Measurements from ENCODE around the gene UPK2.

The UPK2 gene

GRCh38 chr11:118998822-118999221 lies 42.7 kb downstream of the UPK2 start:
- Histone ChIP-seq H3K4me3 (peak overlapping the region; percentile 76 to 94 (median 83)), H3K4me2 (peak overlapping the region; percentile 90 to 99 (median 96)), H3K36me3 (peaks cover 40 to 55% (median 49%) of the 10 kb centered on the region in 11 experiments), H4K20me1 (no peaks in the 10 kb centered on the region; a peak in 1 of 22 replicates), H3K27me3 (no peaks in the 10 kb centered on the region), H3K9ac (peak overlapping the region; percentile 76 to 87 (median 84)), H3K9me3 (replicated peaks in 1 of 11) (peaks cover 0 to 7% (median 0%) of the 10 kb centered on the region in 11 experiments; a peak in 2 of 22 replicates), H3K27ac (peak overlapping the region in 7 of 11 experiments; percentile 72 to 82 (median 79); a peak in 11 of 22 replicates), H3K4me1 (peaks cover 25 to 36% (median 29%) of the 10 kb centered on the region in 10 experiments)
- no peak for TF ChIP-seq Cebpa-rat (IDR thresholded peaks at IDR 0.05)

GRCh38 chr11:119000906-119001305 lies 44.8 kb downstream of the UPK2 start:
- TF ChIP-seq Cebpa-rat (IDR thresholded peaks at IDR 0.05): no peak
- no peak overlapping the region for H3K4me3 ChIP-seq
- no peaks in the 10 kb centered on the region for H3K9me3 ChIP-seq (replicated peaks in 1 of 11)
- no peak overlapping the region for H3K27ac ChIP-seq
- H4K20me1 ChIP-seq: no peaks in the 10 kb centered on the region; a peak in 2 of 22 replicates
- H3K36me3 ChIP-seq: peaks cover 58 to 70% (median 67%) of the 10 kb centered on the region in 11 experiments
- no peaks in the 10 kb centered on the region for H3K27me3 ChIP-seq
- H3K4me1 ChIP-seq: peaks cover 25 to 33% (median 28%) of the 10 kb centered on the region in 10 experiments
- no peak overlapping the region; a peak in 2 of 22 replicates for H3K9ac ChIP-seq
- no peak overlapping the region for H3K4me2 ChIP-seq

GRCh38 chr11:119006656-119007055 lies 50.6 kb downstream of the UPK2 start:
- Histone ChIP-seq H3K4me1 (no peaks in the 10 kb centered on the region), H4K20me1 (peaks cover 0 to 16% (median 7%) of the 10 kb centered on the region in 11 experiments; a peak in 9 of 22 replicates), H3K4me3 (no peak overlapping the region), H3K27ac (no peak overlapping the region), H3K36me3 (peaks cover 83 to 100% (median 91%) of the 10 kb centered on the region in 11 experiments), H3K4me2 (no peak overlapping the region), H3K9me3 (replicated peaks in 1 of 11) (no peaks in the 10 kb centered on the region), H3K27me3 (no peaks in the 10 kb centered on the region), H3K9ac (no peak overlapping the region)
- TF ChIP-seq Cebpa-rat (IDR thresholded peaks at IDR 0.05): no peak

All from BLaER1 treated with 17β-estradiol and CSF1 and Interleukin-3, amounts not matched to agents 10 nM and 100 nM (cell line).